GM21528 (cell line): ENCODE data around the gene BRD3.

Experiments used
- ATAC-seq: cut with Tn5 transposase; IDR thresholded peaks from one replicate; pipeline ENCODE4 v1.9.1; 2021; ENCODE audit warnings: mild to moderate bottlenecking, moderate library complexity; ENCODE audit not compliant: unreplicated experiment, low FRiP score

BRD3 gene

GRCh38 chr9:134055981-134056461, 11.8 kb downstream of the BRD3 start:
- no peak for ATAC-seq

GRCh38 chr9:134054891-134055811, 12.7 kb downstream of the BRD3 start:
- no peak for ATAC-seq

GRCh38 chr9:134053941-134054761, 13.7 kb downstream of the BRD3 start:
- ATAC-seq: no peak

GRCh38 chr9:134053401-134053871, 14.4 kb downstream of the BRD3 start:
- no peak for ATAC-seq

- no peak for ATAC-seq
Measured at GRCh38 chr9:134052941-134053340, 14.9 kb downstream of the BRD3 start.

GRCh38 chr9:134052491-134052890, 15.3 kb downstream of the BRD3 start:
- ATAC-seq: no peak

DNA sequence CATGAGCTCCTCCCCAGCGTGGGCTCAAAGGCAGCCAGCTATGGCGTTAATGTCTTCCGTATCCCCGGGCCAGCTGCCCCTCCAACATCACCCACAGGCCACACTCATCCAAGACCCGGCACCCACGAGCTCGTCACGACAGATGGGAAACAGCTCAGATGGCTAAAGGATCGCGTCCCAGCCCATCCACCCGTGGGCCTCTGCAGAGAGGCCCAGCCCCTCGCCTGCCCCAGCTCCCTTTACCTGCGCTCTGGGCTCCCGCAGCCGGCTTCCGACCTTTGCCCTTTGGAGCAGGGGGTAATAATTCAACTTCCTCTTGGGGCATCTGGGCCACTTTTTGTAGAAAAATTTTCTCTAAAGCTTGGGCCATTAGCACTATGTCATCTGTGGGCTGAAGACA, 16.5 kb downstream of the BRD3 start:
- no peak for ATAC-seq

DNA sequence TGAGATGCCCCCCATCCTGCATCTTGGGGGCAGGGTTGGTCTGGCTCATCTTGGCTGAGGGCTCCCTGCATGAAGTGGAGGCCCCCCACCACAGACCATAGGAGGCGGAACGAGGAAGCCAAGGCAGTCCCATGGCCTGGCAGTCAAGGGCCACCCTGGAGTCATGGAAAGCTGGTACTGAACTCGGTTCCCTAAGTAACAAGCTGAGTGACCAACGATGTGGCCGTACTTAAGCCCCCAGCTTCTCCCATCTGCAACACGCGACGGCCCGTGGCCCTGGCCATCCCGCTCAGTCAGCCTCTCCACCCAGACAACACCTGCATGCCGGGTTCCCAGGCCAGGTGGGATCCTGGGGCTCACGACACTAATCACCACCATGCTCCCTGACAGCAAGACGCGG, 17.1 kb downstream of the BRD3 start:
- ATAC-seq: no peak

GRCh38 chr9:134049772-134050588, 17.8 kb downstream of the BRD3 start:
- no peak for ATAC-seq

- ATAC-seq: no peak
Measured at GRCh38 chr9:134049236-134049635, 18.6 kb downstream of the BRD3 start.

GRCh38 chr9:134048582-134048968, 19.3 kb downstream of the BRD3 start:
- no peak for ATAC-seq

DNA sequence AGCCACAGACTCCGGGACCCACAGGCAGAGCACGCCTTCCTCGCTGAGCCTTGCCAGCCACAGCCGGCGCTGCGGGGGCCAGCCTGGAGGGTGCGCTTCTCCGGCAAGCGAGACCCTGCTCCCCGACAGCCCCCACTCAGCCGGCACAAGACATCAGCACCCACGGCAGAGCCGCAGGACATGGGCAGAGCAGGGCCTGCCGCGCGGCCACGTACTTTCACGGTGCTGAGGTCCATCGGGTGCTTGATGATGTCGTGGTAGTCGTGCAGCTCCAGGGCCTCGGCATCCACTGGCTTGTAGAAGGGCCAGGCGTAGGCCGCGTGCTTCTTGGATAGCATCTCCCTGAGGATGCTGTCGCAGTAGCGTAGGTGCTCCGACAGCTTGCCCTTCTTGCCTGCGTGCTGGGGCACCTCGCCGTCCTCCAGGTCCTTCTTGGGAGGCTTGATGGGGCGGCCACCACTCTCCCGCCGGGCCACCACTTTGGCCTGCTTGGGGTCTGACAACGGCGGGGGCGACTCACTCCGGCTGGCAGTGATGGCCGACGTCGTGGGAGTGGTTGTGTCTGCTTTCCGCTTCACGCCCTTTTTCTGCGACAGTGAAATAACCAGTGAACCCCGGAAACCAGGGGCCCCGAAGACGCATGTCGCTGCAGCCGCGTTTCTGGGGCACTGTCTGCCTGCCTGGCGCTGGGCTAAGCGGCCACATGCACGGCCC, 19.8 kb downstream of the BRD3 start:
- ATAC-seq: no peak

DNA sequence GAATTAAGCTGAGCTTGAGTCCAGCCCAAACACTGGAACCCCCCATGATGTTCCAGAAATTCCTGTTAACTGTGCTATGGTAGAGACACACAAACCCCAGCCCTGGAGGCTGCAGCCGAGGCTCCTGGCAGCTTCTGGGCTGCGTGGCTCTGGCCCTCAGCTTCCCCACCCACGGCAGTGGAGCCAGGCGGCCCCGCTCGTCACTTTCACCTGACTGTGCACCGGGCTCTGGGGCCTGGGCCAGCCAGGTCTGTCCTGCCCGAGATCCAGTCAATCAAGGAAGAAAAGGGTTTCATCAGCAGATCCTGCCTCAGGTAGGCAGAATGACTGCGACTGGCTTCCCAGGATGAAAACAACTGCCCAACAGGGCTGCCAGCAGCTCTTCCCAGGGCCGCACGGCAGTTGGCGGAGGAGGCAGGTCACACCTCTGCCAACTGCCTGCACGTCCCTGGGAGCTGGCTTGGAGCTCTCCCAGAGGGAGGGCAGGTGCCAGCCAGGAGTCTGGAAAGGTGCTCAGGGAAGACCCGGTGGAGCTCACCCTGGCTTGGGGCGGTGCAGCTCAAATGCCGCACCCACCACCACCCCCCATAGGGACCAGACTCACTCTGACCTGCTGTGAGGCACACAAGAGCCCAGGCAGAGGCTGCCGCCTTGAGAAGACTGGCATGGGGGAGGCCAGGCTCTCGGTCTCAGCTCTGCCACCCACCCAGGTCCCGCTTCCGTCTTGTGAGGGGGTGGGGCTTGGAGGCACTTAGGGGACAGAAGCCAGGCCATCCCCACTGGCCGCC, 20.7 kb downstream of the BRD3 start:
- ATAC-seq: no peak

DNA sequence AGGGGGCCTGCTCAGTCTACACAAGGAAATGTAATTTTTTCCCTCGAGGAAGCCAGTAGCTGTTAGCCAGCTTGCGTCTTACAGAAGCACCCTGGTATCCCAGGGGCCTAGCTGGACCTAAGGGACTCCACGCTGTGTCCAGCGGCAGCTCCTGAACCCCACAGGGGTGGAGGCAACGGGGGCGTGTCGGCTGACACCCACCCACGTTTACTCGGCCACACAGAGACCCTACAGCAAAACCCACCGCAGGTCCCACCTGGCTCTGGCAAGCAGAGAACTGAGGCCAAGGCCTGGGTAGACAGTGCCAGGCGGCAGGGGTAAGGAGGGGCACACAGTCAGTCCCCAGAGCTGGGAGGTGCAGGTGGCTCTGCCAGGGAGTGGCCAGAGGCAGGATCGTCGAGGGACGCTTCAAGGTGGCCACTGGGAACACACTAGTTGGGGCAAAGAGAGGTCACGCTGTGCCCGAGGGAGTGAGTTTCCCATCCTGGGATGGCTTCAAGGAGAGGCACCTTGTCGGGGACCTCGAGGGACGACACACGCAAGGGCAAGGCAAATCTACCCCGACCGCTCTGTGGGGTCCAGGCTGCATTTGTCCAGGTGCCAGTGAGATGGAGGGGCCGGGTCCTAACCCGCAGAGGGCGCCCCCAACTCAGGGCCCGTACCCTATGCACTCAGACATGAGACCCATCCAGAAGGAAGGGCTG, 21.8 kb downstream of the BRD3 start:
- ATAC-seq: no peak

- ATAC-seq: no peak
Measured at GRCh38 chr9:134044944-134045343, 22.9 kb downstream of the BRD3 start.

GRCh38 chr9:134043531-134043988, 24.3 kb downstream of the BRD3 start:
- no peak for ATAC-seq

- ATAC-seq: no peak
Measured at GRCh38 chr9:134041649-134041962, 26.2 kb downstream of the BRD3 start.
